ENCODE results near the gene CARD11. TPM values are rescaled to one million over a fixed set of nuclear protein-coding genes. Genes with fewer than 3 reads are reported as not detected.

CARD11 gene
- total and polyA plus RNA-seq, 5 experiments from 2014 or later, result 10.8 to 109 (median 40.2) TPM

DNA sequence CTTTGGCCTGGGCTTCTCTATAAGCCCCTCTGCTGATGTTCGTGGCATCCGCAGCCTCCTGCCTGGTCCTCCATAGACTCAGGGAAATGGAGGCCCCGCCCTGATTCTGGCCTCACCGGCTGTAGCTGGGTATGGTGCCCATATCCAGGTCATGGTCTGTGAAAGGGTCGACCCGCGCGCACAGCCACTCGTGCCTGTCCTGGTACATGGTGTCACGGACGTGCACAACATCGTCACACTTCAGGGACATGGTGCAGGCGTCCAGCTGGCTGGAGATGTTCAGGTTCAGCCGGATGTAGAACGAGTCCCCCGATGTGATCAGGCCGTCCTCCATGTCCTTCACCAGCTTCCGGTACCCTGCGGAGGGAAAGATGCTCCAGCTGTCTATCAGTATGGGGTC lies 124.4 kb downstream of the CARD11 start:
- DNase-seq (no peak), ATAC-seq (no peak)
- Mint-ChIP-seq H3K9me3 (peaks cover 0 to 7% (median 0%) of the 10 kb centered on the region in 9 donors), H3K27me3 (no peaks in the 10 kb centered on the region), H3K27ac (no peak overlapping the region), H3K4me3 (no peak overlapping the region), H3K4me1 (no peaks in the 10 kb centered on the region), H3K36me3 (peaks cover 13 to 82% (median 41%) of the 10 kb centered on the region in 3 donors)
- POLR2A ChIA-PET, result no interaction called here

DNA sequence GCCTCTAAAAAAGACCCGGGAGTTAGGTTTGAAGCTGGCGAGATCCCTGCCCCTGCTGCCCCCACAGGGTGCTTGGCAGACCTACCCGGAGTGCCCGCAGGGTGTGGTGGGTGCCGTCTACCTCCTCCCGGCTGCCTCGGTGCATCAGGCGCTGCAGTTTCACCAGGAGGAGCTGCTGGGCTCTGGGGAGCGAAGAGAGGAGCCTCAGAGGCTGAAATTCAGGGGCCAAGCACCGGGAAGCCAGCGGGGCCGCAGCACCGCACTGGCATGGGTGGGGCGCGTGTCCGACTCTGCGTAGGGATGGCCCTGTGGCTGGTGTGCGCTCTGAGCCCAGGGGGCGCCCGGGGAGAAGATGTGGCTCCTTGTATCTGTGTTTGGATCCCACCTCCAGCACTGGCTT lies 125.3 kb downstream of the CARD11 start:
- POLR2A ChIA-PET, result no interaction called here
- peaks cover 0 to 7% (median 0%) of the 10 kb centered on the region in 9 donors for H3K9me3 Mint-ChIP-seq
- DNase-seq (no peak), ATAC-seq (no peak)
- H3K27me3 Mint-ChIP-seq, result no peaks in the 10 kb centered on the region
- no peaks in the 10 kb centered on the region for H3K4me1 Mint-ChIP-seq
- H3K36me3 Mint-ChIP-seq, result peaks cover 13 to 82% (median 41%) of the 10 kb centered on the region in 3 donors
- H3K27ac Mint-ChIP-seq, result peak overlapping the region in 1 of 10 donors; percentile 82
- no peak overlapping the region for H3K4me3 Mint-ChIP-seq

DNA sequence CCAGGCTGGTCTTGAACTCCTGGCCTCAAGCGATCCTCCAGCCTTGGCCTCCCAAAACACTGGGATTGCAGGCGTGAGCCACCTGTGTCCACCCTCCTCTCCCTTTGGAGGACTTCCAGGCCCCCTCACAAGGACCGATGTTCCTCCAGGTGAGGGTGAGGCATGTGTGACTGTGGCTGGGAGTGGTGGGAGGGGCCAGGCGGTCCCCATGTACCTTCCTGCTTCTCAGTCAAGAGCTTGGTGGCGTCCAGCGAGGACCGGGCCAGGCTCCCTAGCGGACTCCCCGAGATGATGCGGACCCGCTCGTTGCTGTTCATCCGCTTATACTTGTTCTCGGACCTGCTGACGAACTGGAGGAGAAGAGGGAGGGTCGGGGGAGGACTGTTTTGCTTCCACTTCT lies 128.6 kb downstream of the CARD11 start:
- no peak for ATAC-seq
- H3K27ac Mint-ChIP-seq, result no peak overlapping the region
- POLR2A ChIA-PET, result no interaction called here

DNA sequence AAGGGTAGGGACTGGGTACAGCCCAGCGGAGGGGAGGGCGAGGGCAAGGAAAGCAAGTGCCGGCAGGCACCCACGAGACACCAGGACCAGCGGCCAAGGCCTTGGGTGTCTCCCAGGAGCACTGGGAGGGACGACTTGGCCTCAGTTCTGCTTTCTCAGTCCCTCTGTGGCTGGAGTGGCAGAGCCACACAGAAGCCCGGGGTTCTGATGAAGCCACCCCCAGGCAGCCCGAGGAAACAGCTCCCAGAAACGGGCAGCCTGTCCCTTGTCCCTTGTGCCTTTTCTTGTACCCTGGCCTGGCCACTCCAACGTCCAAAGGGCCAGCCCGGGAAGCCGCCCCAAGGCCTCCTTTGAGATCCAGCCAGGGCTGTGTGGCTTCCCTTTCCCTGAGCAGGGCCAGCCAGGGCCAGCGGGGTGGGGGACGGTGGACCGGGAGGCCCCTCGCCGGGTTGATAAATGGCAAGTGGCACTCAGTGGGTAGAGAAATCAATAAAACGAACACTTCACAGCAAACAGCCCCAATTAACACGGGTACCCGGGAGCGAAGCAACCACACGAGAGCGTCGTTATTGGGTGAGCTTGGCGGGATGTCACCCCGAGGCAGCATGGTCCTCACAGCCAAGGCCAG lies 129.8 kb downstream of the CARD11 start:
- Mint-ChIP-seq H3K9me3 (no peaks in the 10 kb centered on the region), H3K4me1 (peaks cover 0 to 3% (median 1%) of the 10 kb centered on the region in 4 donors), H3K27me3 (no peaks in the 10 kb centered on the region), H3K4me3 (no peak overlapping the region), H3K36me3 (peaks cover 0 to 79% (median 24%) of the 10 kb centered on the region in 3 donors), H3K27ac (peak overlapping the region in 1 of 10 donors; percentile 72)
- DNase-seq (no peak), ATAC-seq (no peak)
- POLR2A ChIA-PET, result interaction anchor here (0.5 kb wide), 1 partner anchor 136 kb away, joined by 4 read pairs; no protein-coding TSS in a partner anchor

More for the DNA sequence above, 128.6 kb downstream of the CARD11 start:
- no peak overlapping the region for H3K4me3 Mint-ChIP-seq
- no peaks in the 10 kb centered on the region for H3K27me3 Mint-ChIP-seq
- no peak for DNase-seq
- H3K36me3 Mint-ChIP-seq, result peaks cover 5 to 86% (median 32%) of the 10 kb centered on the region in 3 donors
- H3K9me3 Mint-ChIP-seq, result peaks cover 0 to under 1% (median 0%) of the 10 kb centered on the region in 9 donors
- H3K4me1 Mint-ChIP-seq, result peaks cover 0 to 3% (median 1%) of the 10 kb centered on the region in 4 donors

DNA sequence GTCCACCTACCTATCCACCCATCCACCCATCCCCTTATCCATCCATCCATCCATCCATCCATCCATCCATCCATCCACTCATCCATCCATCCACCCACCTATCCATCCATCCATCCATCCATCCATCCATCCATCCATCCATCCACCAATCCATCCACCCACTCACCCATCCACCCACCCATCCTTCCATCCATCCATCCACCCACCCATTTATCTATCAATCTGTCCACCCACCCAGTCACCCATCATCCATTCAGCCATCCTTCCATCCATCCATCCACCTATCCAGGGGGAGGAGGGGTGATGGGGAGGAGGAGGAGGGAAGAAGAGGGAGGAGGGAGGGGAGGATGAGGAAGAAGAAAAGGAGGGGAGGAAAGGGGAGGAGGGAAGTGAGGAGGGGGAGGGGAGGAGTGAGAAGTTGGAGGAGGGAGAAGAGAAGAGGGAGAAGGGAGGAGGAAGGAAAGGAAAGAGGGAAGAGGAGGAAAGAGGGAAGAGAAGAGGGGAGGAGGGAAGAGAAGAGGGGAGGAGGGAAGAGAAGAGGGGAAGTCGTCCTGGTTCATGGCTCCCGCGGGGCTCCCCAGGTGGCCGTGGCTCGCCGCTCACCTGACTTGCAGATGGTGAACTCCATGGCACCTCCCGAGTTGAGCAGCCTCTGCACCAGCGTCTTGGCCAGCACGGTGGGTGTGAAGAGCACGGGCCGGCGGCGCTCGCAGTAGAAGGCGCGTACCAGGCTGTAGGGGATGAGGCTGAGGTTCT lies 130.8 kb downstream of the CARD11 start:
- DNase-seq, result no peak
- H3K36me3 Mint-ChIP-seq, result peaks cover 0 to 82% (median 24%) of the 10 kb centered on the region in 3 donors
- no peaks in the 10 kb centered on the region for H3K9me3 Mint-ChIP-seq
- POLR2A ChIA-PET, result no interaction called here
- peak overlapping the region in 1 of 10 donors; percentile 81 for H3K27ac Mint-ChIP-seq
- H3K27me3 Mint-ChIP-seq, result no peaks in the 10 kb centered on the region
- ATAC-seq, result no peak
- peaks cover 0 to 3% (median 2%) of the 10 kb centered on the region in 4 donors for H3K4me1 Mint-ChIP-seq
- H3K4me3 Mint-ChIP-seq, result no peak overlapping the region

DNA sequence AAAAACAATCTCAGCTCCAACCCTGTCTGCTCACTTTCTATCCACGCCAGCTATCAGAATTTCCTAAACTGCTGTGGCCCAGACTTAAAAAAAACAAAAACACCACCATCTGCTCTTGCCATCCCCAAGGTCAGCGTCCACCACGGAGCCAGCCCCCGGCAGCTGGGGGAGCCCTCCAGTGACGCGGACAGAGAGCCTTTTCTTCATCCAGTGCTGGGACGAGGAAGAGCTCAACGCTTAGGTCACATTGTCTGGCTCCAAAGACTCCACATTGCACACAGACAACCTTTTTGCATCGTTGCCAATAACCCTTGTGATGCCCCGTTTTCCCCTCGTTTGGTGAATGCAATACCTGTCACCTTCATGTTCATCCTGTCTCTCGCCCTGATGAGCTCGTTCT lies 132.2 kb downstream of the CARD11 start:
- Mint-ChIP-seq H3K36me3 (peaks cover 0 to 83% (median 29%) of the 10 kb centered on the region in 3 donors), H3K4me1 (peaks cover 0 to 3% (median 2%) of the 10 kb centered on the region in 4 donors), H3K4me3 (peak overlapping the region in 1 of 10 donors; percentile 2), H3K27ac (peak overlapping the region in 6 of 10 donors; percentile 9 to 81 (median 44)), H3K27me3 (no peaks in the 10 kb centered on the region), H3K9me3 (no peaks in the 10 kb centered on the region)
- DNase-seq (no peak), ATAC-seq (no peak)
- POLR2A ChIA-PET, result interaction anchor here (0.5 kb wide), 1 partner anchor 117 kb away, joined by 8 read pairs; no protein-coding TSS in a partner anchor

DNA sequence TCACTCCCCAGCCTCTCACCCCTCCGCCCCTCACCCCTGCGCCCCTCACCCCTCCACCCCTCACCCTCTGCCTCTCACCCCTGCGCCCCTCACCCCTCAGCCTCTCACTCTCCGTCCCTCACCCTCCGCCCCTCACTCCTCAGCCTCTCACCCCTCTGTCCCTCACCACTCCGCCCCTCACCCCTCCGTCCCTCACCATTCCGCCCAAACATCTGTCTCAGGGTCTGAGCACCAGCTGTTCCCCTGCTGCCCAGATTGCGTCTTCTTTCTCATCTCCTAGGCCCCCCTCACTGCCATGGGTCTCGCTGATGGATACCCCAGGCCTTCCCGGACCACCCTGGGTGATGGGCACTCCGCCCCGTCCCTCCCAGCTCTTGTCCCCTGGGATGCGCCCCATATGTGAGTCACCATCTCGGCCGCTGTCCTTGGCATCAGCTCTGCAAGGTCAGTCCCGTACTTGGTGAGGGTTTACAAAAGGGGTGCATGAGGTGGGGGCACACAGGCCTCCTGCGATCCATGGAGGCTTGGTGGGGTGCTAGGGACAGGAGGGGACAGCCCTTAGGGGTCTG lies 134.1 kb downstream of the CARD11 start:
- peaks cover 0 to 82% (median 44%) of the 10 kb centered on the region in 3 donors for H3K36me3 Mint-ChIP-seq
- H3K4me1 Mint-ChIP-seq, result peaks cover 0 to 3% (median 2%) of the 10 kb centered on the region in 4 donors
- no peak for ATAC-seq

DNA sequence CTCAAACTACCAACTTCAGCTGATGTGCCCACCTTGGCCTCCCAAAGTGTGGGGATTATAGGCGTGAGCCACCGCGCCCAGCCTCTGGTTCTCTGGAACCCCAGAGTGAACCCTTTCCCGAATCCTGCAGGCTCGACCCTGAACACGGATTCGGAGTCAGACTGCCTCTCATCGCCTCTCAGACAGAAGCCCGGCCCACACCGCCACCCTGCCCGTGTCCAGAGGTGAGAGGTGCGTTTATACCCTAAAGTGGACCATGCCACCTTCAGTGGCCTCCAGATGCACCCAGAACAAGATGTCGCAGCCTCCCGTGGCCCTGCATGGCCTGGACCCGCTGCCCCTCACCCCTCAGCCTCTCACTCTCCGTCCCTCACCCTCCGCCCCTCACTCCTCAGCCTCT lies 134.6 kb downstream of the CARD11 start:
- H3K27ac Mint-ChIP-seq, result no peak overlapping the region
- no peaks in the 10 kb centered on the region for H3K27me3 Mint-ChIP-seq
- H3K4me1 Mint-ChIP-seq, result peaks cover 2 to 5% (median 4%) of the 10 kb centered on the region in 4 donors
- peaks cover 0 to 81% (median 44%) of the 10 kb centered on the region in 3 donors for H3K36me3 Mint-ChIP-seq
- peaks cover 0 to 4% (median 0%) of the 10 kb centered on the region in 9 donors for H3K9me3 Mint-ChIP-seq
- DNase-seq, result peak in 1 of 10 donors; percentile 36
- ATAC-seq, result no peak
- POLR2A ChIA-PET, result interaction anchor here (0.6 kb wide), 1 partner anchor 32 kb away, joined by 4 read pairs; no protein-coding TSS in a partner anchor
- no peak overlapping the region for H3K4me3 Mint-ChIP-seq

More for the DNA sequence above, 134.1 kb downstream of the CARD11 start:
- Mint-ChIP-seq H3K27ac (peak overlapping the region in 1 of 10 donors; percentile 77), H3K4me3 (no peak overlapping the region), H3K27me3 (no peaks in the 10 kb centered on the region), H3K9me3 (peaks cover 0 to 4% (median 0%) of the 10 kb centered on the region in 9 donors)
- DNase-seq, result no peak
- POLR2A ChIA-PET, result no interaction called here

DNA sequence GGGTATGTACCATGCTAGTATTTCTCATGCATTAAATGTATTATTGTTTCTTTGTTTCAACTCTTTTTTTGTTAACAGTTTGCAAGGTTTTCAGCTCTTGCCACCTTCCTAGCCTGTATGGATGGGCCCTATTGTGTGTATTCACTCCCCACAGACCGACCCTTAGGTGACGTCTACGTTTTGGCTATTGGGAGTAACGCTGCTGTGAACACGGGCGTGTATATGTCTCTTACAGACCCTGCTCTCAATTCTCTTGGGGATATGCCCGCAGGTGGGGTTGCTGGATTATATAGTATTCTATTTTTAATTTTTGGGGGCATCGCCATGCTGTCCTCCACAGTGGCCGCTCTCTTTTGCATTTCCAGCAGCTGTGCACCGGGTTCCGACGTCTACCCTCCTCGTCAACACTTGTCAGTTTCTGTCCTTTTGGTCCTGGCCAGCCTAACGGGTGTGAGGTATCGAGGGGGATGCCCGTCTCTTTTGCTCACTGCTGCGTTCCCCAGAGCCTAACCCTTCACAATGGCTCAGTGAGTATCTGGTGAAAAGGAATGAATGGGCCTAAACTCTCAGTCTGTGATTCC lies 135.5 kb downstream of the CARD11 start:
- H3K27me3 Mint-ChIP-seq, result no peaks in the 10 kb centered on the region
- POLR2A ChIA-PET, result no interaction called here
- ATAC-seq (no peak), DNase-seq (peak in 1 of 10 donors; percentile 54)
- peaks cover 0 to 4% (median 0%) of the 10 kb centered on the region in 9 donors for H3K9me3 Mint-ChIP-seq
- H3K36me3 Mint-ChIP-seq, result peaks cover 0 to 74% (median 44%) of the 10 kb centered on the region in 3 donors
- peak overlapping the region in 2 of 10 donors; percentile 66 to 67 for H3K27ac Mint-ChIP-seq
- no peak overlapping the region for H3K4me3 Mint-ChIP-seq
- H3K4me1 Mint-ChIP-seq, result peaks cover 5 to 13% (median 10%) of the 10 kb centered on the region in 4 donors

DNA sequence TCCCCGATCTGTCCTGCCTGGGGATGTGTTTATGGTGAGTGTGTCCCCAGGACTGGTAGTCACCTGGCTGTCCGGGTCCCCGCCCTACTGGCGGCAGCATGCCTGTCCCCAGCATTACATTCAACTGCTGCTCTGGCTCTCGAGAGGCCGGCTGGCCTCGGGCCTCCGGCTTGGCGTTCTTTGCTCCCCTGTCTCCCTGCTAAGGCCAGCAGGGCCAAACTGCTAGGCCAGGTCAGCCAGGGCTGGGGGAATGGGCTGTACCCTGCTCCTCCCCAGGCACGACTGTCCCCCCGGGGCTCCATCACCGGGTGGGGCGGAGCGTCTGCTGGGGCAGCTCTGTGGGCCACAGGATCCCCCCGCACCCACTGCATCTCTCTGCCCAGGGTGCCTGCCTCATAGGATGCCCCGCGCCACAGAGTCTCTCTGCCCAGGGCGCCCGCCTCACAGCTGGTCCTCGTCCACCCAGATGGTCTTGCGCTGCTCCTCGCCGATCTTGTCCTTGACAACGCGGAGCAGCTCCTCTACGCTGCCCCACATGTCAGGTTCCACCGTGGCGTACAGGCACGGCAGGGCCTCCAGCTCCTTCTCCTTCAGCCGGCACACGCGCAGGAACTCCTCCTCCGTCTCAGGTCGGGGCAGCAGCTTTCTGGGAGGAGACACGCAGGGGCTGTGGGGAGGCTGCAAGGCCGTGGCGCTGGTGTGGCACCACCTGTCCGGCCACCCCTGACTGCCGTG lies 137.3 kb downstream of the CARD11 start:
- Mint-ChIP-seq H3K4me3 (peak overlapping the region in 1 of 10 donors; percentile 8), H3K4me1 (peaks cover 2 to 20% (median 16%) of the 10 kb centered on the region in 4 donors), H3K36me3 (peaks cover 0 to 61% (median 39%) of the 10 kb centered on the region in 3 donors), H3K27ac (peak overlapping the region in 2 of 10 donors; percentile 62 to 78), H3K27me3 (no peaks in the 10 kb centered on the region), H3K9me3 (peaks cover 0 to 4% (median 0%) of the 10 kb centered on the region in 9 donors)
- ATAC-seq (peak in 1 of 2 donors; percentile 19), DNase-seq (peak in 1 of 10 donors; percentile 55)
- POLR2A ChIA-PET, result no interaction called here

DNA sequence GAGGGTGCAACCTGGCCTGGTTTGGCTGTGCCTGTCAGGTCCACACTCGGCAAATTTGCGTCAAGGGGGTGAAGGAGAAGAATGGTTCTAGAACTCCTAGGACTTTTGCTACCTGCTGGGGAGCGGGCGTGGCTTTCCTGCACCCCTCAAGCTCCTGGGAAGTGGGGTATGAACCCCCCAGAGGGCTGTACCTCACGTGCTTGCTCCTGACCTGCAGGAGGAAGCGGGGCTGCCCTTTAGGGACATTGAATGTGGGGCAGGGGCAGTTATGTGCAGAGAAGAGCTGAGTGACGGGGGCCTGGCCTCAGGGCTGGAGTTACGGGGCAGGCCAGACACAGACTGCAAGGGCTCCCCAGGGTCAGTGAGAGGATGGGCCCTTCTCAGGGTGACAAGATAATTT lies 138.2 kb downstream of the CARD11 start:
- peaks cover 0 to 56% (median 32%) of the 10 kb centered on the region in 3 donors for H3K36me3 Mint-ChIP-seq
- POLR2A ChIA-PET, result no interaction called here
- H3K27ac Mint-ChIP-seq, result peak overlapping the region in 6 of 10 donors; percentile 12 to 78 (median 58)
- peaks cover 0 to 4% (median 0%) of the 10 kb centered on the region in 9 donors for H3K9me3 Mint-ChIP-seq
- DNase-seq (peak in 1 of 10 donors; percentile 42), ATAC-seq (no peak)
- peaks cover 4 to 20% (median 18%) of the 10 kb centered on the region in 4 donors for H3K4me1 Mint-ChIP-seq
- no peak overlapping the region for H3K4me3 Mint-ChIP-seq
- no peaks in the 10 kb centered on the region for H3K27me3 Mint-ChIP-seq

Data from naive thymus-derived CD8-positive, alpha-beta T cell (primary cell).